ENCODE data around the gene C3.

- no peak for TF ChIP-seq CTCF (IDR thresholded peaks at IDR 0.05 in 2 of 3, conservative IDR thresholded peaks at IDR 0.05 in 1 of 3; ENCODE audit: borderline replicate concordance in 1 of 3, insufficient read depth in 1 of 3, low read depth in 2 of 3, low read length in 2 of 3)
- TF ChIP-seq CEBPB (IDR thresholded peaks at IDR 0.05; ENCODE audit: low read depth): no peak
- no peak for TF ChIP-seq JUND (IDR thresholded peaks at IDR 0.05)
- no peak for TF ChIP-seq REST (IDR thresholded peaks at IDR 0.05; ENCODE audit: low read depth)
- no peak for TF ChIP-seq MAX (IDR thresholded peaks at IDR 0.05)
- no peak for TF ChIP-seq EZH2phosphoT487 (IDR thresholded peaks at IDR 0.05; ENCODE audit: borderline replicate concordance)
- TF ChIP-seq EZH2 (IDR thresholded peaks at IDR 0.05): no peak
- TF ChIP-seq POLR2A (IDR thresholded peaks at IDR 0.05; ENCODE audit: borderline replicate concordance, extremely low read depth, insufficient read depth, insufficient read length): no peak
- TF ChIP-seq POLR2AphosphoS5 (IDR thresholded peaks at IDR 0.05; ENCODE audit: low read depth, low read length): no peak
- no peak for TF ChIP-seq ELF1 (IDR thresholded peaks at IDR 0.05; ENCODE audit: borderline replicate concordance, low read depth)
- no peak for TF ChIP-seq YY1 (IDR thresholded peaks at IDR 0.05; ENCODE audit: extremely low read depth, insufficient replicate concordance, low read depth, low read length)
- no peak for TF ChIP-seq SIN3A (IDR thresholded peaks at IDR 0.05; ENCODE audit: low read depth)
Observed at GRCh38 chr19:6660930-6661329, 59.5 kb downstream of the C3 start.
